ENCODE results near the gene S100A12.

S100A12 gene

DNA sequence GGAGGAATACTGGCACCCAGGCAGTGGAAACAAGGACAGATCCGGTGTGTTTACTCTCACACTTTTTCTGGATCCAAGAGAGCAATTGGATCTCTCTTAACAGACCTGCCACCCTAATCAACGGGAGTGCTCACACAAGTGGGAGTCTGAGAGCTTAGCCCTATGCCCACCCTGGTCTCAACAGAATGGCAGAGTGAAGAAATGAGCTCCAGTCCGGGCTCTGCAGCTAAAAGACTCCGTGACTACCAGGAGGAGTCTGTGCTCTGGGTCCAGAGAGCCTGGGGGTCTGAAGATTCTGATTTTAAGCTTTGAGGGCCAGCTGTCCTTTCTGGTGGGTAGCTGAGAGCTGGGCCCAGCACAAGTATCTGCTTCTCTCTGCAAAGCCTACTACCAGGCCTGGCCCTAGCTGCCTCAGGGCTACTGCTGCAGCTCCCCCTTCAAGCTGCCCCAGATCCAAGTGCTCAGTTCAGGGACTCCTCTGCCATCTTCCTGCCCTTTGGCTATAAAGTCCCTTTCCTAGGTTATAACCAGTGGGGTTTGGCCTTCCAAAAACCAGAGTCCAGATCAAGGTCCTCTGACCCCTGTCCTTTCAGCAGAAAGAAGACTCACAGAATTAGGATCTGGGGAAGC, 13.8 kb downstream of the S100A12 start:
- no peak overlapping the region for H3K27ac ChIP-seq (ENCODE audit: low read depth, low read length)
- H3K36me3 ChIP-seq (ENCODE audit: control insufficient read depth in 1 of 2, insufficient read depth in 2 of 2, low read length in 2 of 2), result no peaks in the 10 kb centered on the region
- peaks cover 0 to 10% of the 10 kb centered on the region in 2 donors for H3K4me1 ChIP-seq (ENCODE audit: control insufficient read depth in 1 of 2, insufficient read depth in 2 of 2, low read length in 2 of 2)
- H3K27me3 ChIP-seq (ENCODE audit: control insufficient read depth in 1 of 2, insufficient read depth in 2 of 2, low read length in 2 of 2), result no peaks in the 10 kb centered on the region
- H3K9ac ChIP-seq (ENCODE audit: low read depth in 1 of 2, low read length in 2 of 2), result no peak overlapping the region
- H3K4me3 ChIP-seq (ENCODE audit: low read depth in 1 of 2, low read length in 2 of 2), result no peak overlapping the region
- no peaks in the 10 kb centered on the region for H3K9me3 ChIP-seq (ENCODE audit: control insufficient read depth in 1 of 2, low read length in 2 of 2)

DNA sequence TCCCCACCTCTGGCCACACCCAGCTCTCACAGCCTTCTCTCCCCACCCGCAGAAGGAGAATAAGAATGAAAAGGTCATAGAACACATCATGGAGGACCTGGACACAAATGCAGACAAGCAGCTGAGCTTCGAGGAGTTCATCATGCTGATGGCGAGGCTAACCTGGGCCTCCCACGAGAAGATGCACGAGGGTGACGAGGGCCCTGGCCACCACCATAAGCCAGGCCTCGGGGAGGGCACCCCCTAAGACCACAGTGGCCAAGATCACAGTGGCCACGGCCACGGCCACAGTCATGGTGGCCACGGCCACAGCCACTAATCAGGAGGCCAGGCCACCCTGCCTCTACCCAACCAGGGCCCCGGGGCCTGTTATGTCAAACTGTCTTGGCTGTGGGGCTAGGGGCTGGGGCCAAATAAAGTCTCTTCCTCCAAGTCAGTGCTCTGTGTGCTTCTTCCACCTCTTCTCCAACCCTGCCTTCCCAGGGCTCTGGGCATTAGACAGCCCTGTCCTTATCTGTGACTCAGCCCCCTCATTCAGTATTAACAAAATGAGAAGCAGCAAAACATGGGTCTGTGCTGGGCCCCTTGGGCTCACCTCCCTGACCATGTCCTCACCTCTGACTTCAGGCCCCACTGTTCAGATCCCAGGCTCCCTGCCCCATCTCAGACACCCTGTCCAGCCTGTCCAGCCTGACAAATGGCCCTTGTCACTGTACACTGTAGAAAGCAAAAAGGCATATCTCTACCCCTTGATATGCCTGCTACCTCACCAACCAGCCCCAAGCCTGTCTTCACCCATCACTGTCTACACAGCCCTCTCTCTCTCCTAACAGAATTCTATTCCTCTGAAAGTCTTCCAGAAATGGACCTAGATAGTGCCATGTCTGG, 14.6 kb downstream of the S100A12 start:
- peaks cover 0 to 10% of the 10 kb centered on the region in 2 donors for H3K4me1 ChIP-seq (ENCODE audit: control insufficient read depth in 1 of 2, insufficient read depth in 2 of 2, low read length in 2 of 2)

DNA sequence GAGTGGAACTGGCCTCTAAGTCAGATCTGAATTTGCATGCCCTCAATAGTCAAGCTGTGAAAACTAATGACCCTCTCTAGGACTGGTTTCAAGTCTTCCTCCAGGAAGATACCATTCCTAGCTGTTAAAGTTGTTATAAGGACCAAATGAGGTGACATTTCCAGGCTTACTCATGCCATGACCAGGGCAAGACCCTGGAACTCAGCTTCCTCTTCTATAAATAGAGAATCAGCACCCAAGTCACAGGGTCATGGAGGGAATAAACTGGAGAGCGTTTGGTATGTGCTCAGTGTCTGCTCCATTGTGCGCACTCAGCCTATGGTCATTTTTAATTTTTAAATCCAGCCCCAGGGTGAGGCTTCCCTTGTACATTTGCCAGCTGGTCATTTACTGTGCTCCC, 15.2 kb downstream of the S100A12 start:
- no peak overlapping the region for H3K4me3 ChIP-seq (ENCODE audit: low read depth in 1 of 2, low read length in 2 of 2)
- H3K27me3 ChIP-seq (ENCODE audit: control insufficient read depth in 1 of 2, insufficient read depth in 2 of 2, low read length in 2 of 2), result no peaks in the 10 kb centered on the region
- H3K36me3 ChIP-seq (ENCODE audit: control insufficient read depth in 1 of 2, insufficient read depth in 2 of 2, low read length in 2 of 2), result no peaks in the 10 kb centered on the region
- peaks cover 0 to 10% of the 10 kb centered on the region in 2 donors for H3K4me1 ChIP-seq (ENCODE audit: control insufficient read depth in 1 of 2, insufficient read depth in 2 of 2, low read length in 2 of 2)
- no peak overlapping the region for H3K27ac ChIP-seq (ENCODE audit: low read depth, low read length)
- no peaks in the 10 kb centered on the region for H3K9me3 ChIP-seq (ENCODE audit: control insufficient read depth in 1 of 2, low read length in 2 of 2)
- no peak overlapping the region for H3K9ac ChIP-seq (ENCODE audit: low read depth in 1 of 2, low read length in 2 of 2)

More for the DNA sequence above, 14.6 kb downstream of the S100A12 start:
- Histone ChIP-seq H3K36me3 (ENCODE audit: control insufficient read depth in 1 of 2, insufficient read depth in 2 of 2, low read length in 2 of 2) (no peaks in the 10 kb centered on the region), H3K27ac (ENCODE audit: low read depth, low read length) (no peak overlapping the region), H3K9me3 (ENCODE audit: control insufficient read depth in 1 of 2, low read length in 2 of 2) (no peaks in the 10 kb centered on the region), H3K9ac (ENCODE audit: low read depth in 1 of 2, low read length in 2 of 2) (no peak overlapping the region), H3K27me3 (ENCODE audit: control insufficient read depth in 1 of 2, insufficient read depth in 2 of 2, low read length in 2 of 2) (no peaks in the 10 kb centered on the region), H3K4me3 (ENCODE audit: low read depth in 1 of 2, low read length in 2 of 2) (no peak overlapping the region)

DNA sequence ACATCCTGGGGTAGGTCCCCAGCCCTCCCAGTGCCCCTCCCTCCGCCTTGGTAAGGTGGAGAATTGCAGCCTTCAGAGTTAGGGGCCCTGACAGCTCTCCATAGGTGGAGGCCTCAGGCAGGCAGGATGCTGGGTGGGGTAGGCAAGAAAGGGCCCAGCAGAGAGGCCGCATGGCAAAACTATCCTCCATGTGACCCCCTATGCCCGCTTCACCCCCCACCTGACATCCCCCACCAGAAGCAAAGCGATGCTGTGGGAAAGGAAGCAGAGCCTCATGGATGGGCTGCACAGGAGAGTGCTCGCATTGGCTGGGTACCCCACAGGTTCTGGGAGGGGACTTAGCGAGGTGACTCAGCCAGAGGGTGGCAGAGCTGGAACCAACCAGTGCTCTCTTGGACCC, 16.2 kb downstream of the S100A12 start:
- Histone ChIP-seq H3K27me3 (ENCODE audit: control insufficient read depth in 1 of 2, insufficient read depth in 2 of 2, low read length in 2 of 2) (no peaks in the 10 kb centered on the region), H3K4me1 (ENCODE audit: control insufficient read depth in 1 of 2, insufficient read depth in 2 of 2, low read length in 2 of 2) (peaks cover 0 to 10% of the 10 kb centered on the region in 2 donors), H3K9me3 (ENCODE audit: control insufficient read depth in 1 of 2, low read length in 2 of 2) (no peaks in the 10 kb centered on the region), H3K27ac (ENCODE audit: low read depth, low read length) (no peak overlapping the region), H3K9ac (ENCODE audit: low read depth in 1 of 2, low read length in 2 of 2) (no peak overlapping the region), H3K36me3 (ENCODE audit: control insufficient read depth in 1 of 2, insufficient read depth in 2 of 2, low read length in 2 of 2) (no peaks in the 10 kb centered on the region), H3K4me3 (ENCODE audit: low read depth in 1 of 2, low read length in 2 of 2) (no peak overlapping the region)

DNA sequence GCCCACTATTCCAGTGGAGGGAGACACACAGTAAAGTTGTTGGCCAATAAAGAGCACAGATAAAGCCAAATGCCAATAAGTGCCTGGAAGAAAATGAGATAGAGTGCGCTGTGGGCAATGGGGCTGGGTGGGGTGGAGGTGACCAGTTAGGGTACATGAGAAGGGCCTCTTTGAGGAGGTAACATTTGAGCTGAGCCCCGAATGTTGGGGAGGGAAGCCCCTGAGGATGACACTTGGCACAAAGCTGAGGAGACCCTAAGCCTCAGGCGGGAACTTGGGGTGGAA, 16.8 kb downstream of the S100A12 start:
- Histone ChIP-seq H3K27ac (ENCODE audit: low read depth, low read length) (no peak overlapping the region), H3K27me3 (ENCODE audit: control insufficient read depth in 1 of 2, insufficient read depth in 2 of 2, low read length in 2 of 2) (no peaks in the 10 kb centered on the region), H3K9me3 (ENCODE audit: control insufficient read depth in 1 of 2, low read length in 2 of 2) (no peaks in the 10 kb centered on the region), H3K36me3 (ENCODE audit: control insufficient read depth in 1 of 2, insufficient read depth in 2 of 2, low read length in 2 of 2) (no peaks in the 10 kb centered on the region), H3K4me1 (ENCODE audit: control insufficient read depth in 1 of 2, insufficient read depth in 2 of 2, low read length in 2 of 2) (peaks cover 0 to 10% of the 10 kb centered on the region in 2 donors), H3K9ac (ENCODE audit: low read depth in 1 of 2, low read length in 2 of 2) (no peak overlapping the region), H3K4me3 (ENCODE audit: low read depth in 1 of 2, low read length in 2 of 2) (no peak overlapping the region)

DNA sequence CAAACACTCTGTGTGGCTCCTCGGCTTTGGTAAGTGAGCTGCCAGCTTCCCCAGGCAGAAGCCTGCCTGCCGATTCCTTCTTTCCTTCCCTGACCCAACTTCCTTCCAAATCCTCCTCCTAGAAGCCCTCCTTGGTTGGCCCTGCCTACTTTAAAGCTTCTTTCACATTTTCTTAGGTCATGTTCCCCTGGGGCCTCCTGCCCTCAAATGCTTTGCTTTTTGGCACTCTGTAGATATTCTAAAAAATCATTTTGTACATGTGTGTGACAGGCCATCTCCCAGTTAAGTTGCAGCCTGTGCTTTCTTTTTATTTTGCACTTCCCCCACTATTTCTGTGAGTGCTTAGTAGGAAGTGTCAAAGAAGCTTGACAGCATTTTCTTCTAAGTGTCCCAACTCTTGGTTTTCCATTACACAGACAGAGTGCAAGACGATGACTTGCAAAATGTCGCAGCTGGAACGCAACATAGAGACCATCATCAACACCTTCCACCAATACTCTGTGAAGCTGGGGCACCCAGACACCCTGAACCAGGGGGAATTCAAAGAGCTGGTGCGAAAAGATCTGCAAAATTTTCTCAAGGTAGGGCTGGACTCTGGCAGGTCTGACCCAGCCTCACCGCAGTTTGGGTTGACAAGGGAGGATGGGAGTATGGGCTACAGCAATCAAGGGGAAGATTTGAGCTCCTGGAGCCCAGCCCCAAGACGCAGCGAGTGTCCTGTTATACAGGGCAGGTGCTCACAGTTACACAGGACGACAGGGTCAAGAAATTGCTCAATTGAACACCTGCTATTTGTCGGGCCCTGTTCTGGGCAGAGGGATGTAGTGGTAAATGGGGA, 17.3 kb downstream of the S100A12 start, which contains the start of gene S100A9:
Gene S100A9 (plus strand): TSS at position 2 of the 838 bp plus-strand sequence. CDS start 430 bp downstream, at position 432.
- Histone ChIP-seq H3K9ac (ENCODE audit: low read depth in 1 of 2, low read length in 2 of 2) (no peak within 1 kb of the TSS), H3K27me3 (ENCODE audit: control insufficient read depth in 1 of 2, insufficient read depth in 2 of 2, low read length in 2 of 2) (no peaks in the 10 kb centered on the region), H3K9me3 (ENCODE audit: control insufficient read depth in 1 of 2, low read length in 2 of 2) (no peaks in the 10 kb centered on the region), H3K4me1 (ENCODE audit: control insufficient read depth in 1 of 2, insufficient read depth in 2 of 2, low read length in 2 of 2) (peaks cover 0 to 10% of the 10 kb centered on the region in 2 donors), H3K4me3 (ENCODE audit: low read depth in 1 of 2, low read length in 2 of 2) (no peak within 1 kb of the TSS), H3K36me3 (ENCODE audit: control insufficient read depth in 1 of 2, insufficient read depth in 2 of 2, low read length in 2 of 2) (no peaks in the 10 kb centered on the region), H3K27ac (ENCODE audit: low read depth, low read length) (no peak within 1 kb of the TSS)

DNA sequence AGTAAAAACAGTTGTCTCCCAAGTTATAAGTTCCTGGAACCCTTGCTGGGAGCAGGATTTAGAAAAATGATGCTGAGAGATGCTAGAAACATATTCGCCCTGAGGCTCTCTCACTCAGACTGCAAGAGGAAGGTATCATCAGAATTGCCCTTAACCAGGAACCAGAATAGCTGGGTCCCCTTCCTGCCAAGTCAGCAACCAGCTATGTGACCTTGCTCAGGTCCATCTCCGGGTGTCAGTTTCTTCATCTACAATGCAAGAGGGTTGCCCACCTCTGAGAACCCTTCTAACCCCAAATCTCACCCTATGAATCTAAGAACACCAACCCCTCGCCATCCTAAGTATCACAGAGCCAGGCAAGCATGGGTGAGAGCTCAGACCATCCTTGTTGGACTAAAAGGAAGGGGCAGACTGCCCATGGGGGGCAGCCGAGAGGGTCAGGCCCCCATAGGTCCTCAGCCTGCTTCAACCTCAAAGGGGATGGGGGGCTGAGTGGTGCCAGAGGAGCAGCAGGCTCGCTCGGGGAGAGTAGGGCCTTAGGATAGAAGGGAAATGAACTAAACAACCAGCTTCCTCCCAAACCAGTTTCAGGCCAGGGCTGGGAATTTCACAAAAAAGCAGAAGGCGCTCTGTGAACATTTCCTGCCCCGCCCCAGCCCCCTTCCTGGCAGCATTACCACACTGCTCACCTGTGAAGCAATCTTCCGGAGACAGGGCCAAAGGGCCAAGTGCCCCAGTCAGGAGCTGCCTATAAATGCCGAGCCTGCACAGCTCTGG, 18.2 kb downstream of the S100A12 start:
- no peak overlapping the region for H3K4me3 ChIP-seq (ENCODE audit: low read depth in 1 of 2, low read length in 2 of 2)
- H3K9me3 ChIP-seq (ENCODE audit: control insufficient read depth in 1 of 2, low read length in 2 of 2), result no peaks in the 10 kb centered on the region
- H3K27ac ChIP-seq (ENCODE audit: low read depth, low read length), result no peak overlapping the region
- no peaks in the 10 kb centered on the region for H3K36me3 ChIP-seq (ENCODE audit: control insufficient read depth in 1 of 2, insufficient read depth in 2 of 2, low read length in 2 of 2)
- no peaks in the 10 kb centered on the region for H3K27me3 ChIP-seq (ENCODE audit: control insufficient read depth in 1 of 2, insufficient read depth in 2 of 2, low read length in 2 of 2)
- H3K9ac ChIP-seq (ENCODE audit: low read depth in 1 of 2, low read length in 2 of 2), result no peak overlapping the region
- peaks cover 0 to 10% of the 10 kb centered on the region in 2 donors for H3K4me1 ChIP-seq (ENCODE audit: control insufficient read depth in 1 of 2, insufficient read depth in 2 of 2, low read length in 2 of 2)

DNA sequence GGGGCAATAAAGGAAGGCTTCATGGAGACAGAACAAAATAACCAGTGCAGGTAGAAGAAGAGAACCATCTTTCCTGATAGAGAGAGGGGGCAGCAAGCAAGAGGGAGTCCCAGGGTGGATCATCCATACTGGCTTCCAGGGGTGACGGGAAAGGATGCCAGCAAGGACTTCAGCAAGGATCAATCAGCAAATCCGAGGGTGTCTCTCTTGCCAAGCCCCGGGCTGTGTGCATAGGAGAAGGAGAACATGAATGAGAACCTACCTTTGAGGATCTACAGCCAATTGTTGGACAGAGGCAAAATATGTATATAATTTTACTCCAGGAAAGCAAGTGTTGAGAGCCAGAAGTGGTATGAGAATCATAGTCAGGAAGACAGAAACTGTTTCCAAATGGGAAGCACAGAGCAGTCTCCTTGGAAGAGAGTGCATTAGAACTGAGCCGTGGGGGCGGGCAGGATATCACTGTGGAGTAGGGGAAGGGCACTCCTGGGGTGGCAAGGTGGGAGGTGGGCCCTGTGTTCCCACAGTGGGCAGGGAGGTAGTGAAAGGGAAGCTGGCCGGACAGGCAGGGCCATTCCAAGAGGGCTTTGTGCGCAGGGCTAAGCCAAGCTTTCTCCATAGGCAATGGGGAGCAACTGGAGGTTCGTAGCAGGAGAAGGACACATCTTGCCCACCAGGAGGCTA, 18.9 kb downstream of the S100A12 start:
- Histone ChIP-seq H3K36me3 (ENCODE audit: control insufficient read depth in 1 of 2, insufficient read depth in 2 of 2, low read length in 2 of 2) (no peaks in the 10 kb centered on the region), H3K4me3 (ENCODE audit: low read depth in 1 of 2, low read length in 2 of 2) (no peak overlapping the region), H3K27ac (ENCODE audit: low read depth, low read length) (no peak overlapping the region), H3K4me1 (ENCODE audit: control insufficient read depth in 1 of 2, insufficient read depth in 2 of 2, low read length in 2 of 2) (peaks cover 0 to 10% of the 10 kb centered on the region in 2 donors), H3K9me3 (ENCODE audit: control insufficient read depth in 1 of 2, low read length in 2 of 2) (no peaks in the 10 kb centered on the region), H3K9ac (ENCODE audit: low read depth in 1 of 2, low read length in 2 of 2) (no peak overlapping the region), H3K27me3 (ENCODE audit: control insufficient read depth in 1 of 2, insufficient read depth in 2 of 2, low read length in 2 of 2) (no peaks in the 10 kb centered on the region)

DNA sequence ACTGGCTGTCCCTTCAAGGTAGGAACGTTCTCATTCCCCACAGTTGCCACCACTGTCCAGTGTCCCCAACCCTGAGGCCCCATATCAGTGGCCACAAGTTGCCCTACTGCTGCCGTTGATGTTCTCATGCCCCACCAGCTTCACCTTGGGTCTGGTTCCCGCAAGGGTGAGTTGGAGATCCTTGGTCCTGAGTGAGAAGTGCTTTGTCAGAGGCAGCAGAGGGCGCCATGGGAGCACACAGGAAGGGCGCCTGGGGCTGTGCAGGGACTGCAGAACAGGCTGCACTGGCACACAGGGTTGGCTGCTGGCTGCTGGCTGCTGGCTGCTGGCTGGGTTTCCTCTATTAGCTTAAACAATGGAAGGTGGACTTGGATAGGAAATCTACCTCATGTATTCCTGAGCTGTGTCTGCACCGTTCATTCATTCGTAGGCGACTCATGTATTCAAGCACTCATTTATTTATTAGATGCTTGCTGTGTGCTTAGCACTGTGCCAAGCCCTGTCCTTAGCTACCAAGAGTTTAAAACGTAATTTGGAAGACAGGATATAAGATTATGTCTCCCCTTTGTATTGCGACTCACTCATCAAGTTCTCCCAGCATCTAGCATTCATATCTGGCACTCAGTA, 19.9 kb downstream of the S100A12 start:
- Histone ChIP-seq H3K27ac (ENCODE audit: low read depth, low read length) (no peak overlapping the region), H3K36me3 (ENCODE audit: control insufficient read depth in 1 of 2, insufficient read depth in 2 of 2, low read length in 2 of 2) (no peaks in the 10 kb centered on the region), H3K27me3 (ENCODE audit: control insufficient read depth in 1 of 2, insufficient read depth in 2 of 2, low read length in 2 of 2) (no peaks in the 10 kb centered on the region), H3K4me3 (ENCODE audit: low read depth in 1 of 2, low read length in 2 of 2) (no peak overlapping the region), H3K9ac (ENCODE audit: low read depth in 1 of 2, low read length in 2 of 2) (no peak overlapping the region), H3K4me1 (ENCODE audit: control insufficient read depth in 1 of 2, insufficient read depth in 2 of 2, low read length in 2 of 2) (peaks cover 0 to 9% of the 10 kb centered on the region in 2 donors), H3K9me3 (ENCODE audit: control insufficient read depth in 1 of 2, low read length in 2 of 2) (no peaks in the 10 kb centered on the region)
